Daoy (cell line): ENCODE results near the gene UMODL1. TPM values are rescaled to one million over a fixed set of nuclear protein-coding genes. Genes with fewer than 3 reads are reported as not detected.
A peak's percentile ranks its signal among the peaks of the same experiment; 100 is the strongest.
"Not testable (repeated sequence)": the region's sequence is repeated elsewhere in the genome, so short reads cannot be mapped to it uniquely, and the experiment has no call there.

Experiments used
- DNase-seq: peaks from one replicate; pipeline ENCODE4 v3.0.0-alpha.2; 2015; ENCODE audit warnings: low read depth
- total RNA-seq: library from RNA; depleted of rRNA; stranded (reverse); fragments of >200 nt; shearing (Covaris generic); gene quantifications from 2 replicates; pipeline ENCODE4 v1.2.3, GENCODE V29; 2014

UMODL1 gene
- total RNA-seq, 1 experiment from 2014 or later = 0.80 TPM

DNA sequence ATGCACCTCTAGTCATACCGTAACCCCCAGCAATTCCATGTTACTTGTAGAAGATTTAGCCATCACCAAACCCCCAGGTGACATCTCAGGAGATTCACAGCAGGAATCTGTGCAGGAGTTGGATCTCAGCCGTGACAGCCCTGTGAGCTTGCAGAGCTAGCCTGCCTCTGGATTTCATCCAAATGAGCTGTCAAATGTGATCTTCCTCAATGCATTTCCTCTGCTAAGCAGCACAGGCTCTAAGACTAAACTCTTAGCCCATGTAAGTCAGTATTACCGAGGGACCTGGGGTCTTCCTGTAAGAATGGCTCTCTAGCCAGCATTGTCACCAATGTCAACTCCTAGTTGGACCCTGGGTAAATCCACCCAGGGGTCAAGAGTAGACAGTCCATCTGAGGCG, 41.7 kb downstream of the UMODL1 start:
- DNase-seq = peak; percentile 43

DNA sequence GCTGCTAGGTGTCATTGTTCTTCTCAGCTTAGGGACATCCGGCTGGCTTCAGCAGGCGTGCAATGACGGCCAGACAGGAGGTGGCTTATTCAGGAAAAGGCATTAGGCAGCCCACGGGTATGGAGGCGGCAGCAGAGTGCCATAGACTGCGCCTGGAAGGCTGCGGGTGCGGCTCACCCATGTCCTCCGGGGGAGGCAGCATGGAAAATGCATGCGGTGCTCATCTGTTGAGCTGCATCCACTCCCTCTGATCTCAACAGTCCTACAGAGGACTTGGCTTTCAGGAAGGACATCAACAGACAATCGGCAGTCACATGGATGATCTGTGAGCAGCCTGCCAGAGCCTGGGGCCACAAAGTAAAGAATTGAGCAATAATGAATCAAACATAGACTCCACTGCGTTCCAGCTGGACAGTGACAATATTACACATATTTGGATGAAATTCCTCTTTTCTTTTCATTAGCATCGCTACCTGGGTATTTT, 42.9 kb downstream of the UMODL1 start:
- no peak for DNase-seq

DNA sequence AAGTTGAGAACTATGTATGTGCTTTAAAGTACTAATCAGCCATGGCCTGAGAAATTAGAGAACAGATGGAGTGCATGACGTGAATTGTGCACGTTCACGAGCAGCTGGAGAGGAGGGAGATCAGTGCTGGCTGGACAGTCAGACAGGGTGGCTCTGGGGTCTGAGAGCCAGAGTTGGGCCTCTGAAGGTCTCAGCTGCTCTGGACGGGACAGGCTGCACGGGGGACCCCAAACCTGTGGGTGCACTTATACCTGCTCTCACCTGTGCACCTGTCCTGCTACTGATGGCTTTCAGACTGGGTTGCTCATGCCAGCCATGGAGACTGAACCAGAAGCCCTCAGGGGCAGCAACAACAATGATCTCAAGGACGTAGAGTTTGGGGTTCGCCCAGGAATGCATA, 43.5 kb downstream of the UMODL1 start:
- no peak for DNase-seq

GRCh38 chr21:42115136-42115683, 44.1 kb downstream of the UMODL1 start:
- no peak for DNase-seq

DNA sequence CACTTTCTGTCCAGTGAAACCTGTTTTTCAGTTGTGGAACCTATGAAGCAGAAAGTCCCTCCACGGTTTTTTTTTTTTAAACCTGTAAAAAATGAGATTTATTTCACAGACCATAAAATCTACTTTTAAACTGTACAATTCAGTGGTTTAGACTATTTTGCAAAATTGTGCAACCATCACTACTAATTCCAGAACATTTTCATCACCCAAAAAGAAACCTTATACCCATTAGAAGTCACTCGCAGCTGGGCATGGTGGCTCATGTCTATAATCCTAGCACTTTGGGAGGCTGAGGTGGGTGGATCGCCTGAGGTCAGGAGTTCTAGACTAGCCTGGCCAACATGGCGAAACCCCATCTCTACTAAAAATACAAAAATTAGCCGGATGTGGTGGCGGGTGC, 45.4 kb downstream of the UMODL1 start:
- not testable (repeated sequence) for DNase-seq

GRCh38 chr21:42117229-42117966, 46.3 kb downstream of the UMODL1 start:
- DNase-seq = peak; percentile 87

- no peak for DNase-seq
These were observed 47.1 kb downstream of the UMODL1 start for GRCh38 chr21:42117967-42118780.

GRCh38 chr21:42118901-42119300, 47.8 kb downstream of the UMODL1 start:
- no peak for DNase-seq

DNA sequence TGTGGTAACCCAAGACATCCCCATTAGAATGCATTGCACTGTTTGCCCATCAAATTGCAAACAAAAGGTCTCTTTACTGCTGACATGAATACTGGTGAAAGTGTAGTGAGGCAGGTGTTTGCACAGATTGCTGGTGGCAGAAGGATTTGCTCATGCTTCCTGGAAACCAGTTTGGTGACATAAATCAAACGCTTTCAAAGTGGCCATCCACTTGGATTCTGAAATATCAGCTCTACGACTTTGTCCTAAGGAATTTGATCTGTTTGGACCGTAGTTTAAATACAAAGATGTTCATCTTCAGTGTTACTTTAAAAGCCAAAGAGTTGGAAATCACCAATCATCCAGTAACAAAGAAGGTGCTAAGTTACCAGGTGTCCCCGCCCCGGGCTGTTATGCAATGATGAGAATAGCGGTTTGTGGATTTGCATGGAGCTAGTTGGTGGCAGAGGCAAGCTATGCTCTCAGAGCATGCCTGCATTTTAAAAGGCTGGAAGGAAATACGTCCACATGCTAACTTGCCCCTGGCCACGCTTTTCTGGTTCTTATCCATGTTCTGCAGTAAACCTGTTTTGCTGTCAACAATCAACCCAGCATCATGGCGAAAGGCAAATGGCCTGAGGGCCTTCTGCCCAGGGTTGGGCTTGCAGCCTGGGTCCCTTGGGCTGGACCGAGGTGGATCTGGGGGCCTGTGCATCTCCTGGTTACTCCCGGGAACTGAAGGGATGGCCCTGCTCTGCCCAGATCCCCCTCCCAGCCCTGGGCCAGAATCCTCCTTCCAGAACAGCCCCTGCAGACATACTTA, 49.2 kb downstream of the UMODL1 start:
- DNase-seq = no peak

DNA sequence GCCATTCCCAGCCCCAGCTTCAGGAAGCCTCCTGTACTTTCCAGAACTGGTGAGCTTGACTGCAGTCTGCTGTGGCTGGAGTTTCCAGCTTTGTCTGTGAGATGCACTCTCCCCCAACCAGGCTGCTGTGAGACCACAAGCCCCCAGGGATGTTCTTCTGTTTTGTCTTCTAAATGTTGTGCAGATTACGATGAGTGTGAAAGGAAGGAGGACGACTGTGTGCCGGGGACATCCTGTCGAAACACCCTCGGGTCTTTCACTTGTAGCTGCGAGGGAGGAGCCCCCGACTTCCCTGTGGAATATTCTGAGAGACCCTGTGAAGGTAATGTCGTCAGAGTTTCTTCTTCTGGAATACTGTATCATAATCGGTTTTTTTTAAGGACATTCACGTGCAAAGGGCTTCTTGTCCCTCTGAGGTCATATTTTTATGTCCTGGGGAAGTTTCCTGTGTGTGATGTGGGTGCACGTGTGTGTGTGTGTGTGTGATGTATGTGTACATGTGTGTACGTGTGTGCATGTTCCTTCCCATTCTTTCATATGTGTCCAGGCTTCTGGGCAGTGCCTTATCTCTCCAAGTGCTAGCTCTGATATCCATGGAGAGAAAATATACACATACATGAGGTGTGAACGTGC, 49.9 kb downstream of the UMODL1 start:
- DNase-seq = no peak

- DNase-seq = no peak
These were observed 50.7 kb downstream of the UMODL1 start for GRCh38 chr21:42121794-42122193.

DNA sequence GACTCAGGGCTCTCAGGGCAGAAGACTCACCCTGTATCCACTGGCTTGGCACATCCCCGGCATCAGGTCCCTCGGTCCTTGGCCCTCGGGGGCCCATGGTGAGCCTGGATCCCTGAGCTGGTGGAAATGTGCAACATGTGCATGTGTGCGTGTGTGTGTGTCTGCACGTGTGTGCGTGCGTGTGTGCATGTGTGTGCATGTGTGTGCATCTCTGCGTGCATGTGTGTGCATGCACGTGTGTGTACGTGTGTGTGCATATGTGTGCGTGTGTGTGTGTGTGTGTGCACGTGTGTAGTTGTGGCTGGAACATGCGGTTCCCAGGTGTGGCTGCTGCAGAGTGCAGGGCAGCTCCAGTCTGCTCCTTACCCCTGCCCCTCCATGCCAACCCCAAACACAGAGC, 51.3 kb downstream of the UMODL1 start:
- DNase-seq = no peak

DNA sequence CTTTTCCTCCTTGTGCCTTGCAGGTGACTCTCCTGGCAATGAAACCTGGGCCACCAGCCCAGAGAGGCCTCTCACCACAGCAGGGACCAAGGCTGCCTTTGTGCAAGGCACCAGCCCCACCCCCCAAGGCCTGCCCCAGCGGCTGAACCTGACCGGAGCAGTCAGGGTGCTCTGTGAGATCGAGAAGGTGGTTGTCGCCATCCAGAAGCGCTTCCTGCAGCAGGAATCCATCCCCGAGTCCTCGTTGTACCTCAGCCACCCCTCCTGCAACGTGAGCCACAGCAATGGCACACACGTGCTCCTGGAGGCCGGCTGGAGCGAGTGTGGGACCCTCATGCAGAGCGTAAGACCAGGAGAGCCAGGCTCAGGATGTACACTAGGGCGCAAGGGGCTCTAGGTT, 51.7 kb downstream of the UMODL1 start:
- no peak for DNase-seq

GRCh38 chr21:42123219-42123908, 52.2 kb downstream of the UMODL1 start:
- DNase-seq = no peak

- DNase-seq = no peak
These were observed 53.0 kb downstream of the UMODL1 start for GRCh38 chr21:42124081-42124480.

DNA sequence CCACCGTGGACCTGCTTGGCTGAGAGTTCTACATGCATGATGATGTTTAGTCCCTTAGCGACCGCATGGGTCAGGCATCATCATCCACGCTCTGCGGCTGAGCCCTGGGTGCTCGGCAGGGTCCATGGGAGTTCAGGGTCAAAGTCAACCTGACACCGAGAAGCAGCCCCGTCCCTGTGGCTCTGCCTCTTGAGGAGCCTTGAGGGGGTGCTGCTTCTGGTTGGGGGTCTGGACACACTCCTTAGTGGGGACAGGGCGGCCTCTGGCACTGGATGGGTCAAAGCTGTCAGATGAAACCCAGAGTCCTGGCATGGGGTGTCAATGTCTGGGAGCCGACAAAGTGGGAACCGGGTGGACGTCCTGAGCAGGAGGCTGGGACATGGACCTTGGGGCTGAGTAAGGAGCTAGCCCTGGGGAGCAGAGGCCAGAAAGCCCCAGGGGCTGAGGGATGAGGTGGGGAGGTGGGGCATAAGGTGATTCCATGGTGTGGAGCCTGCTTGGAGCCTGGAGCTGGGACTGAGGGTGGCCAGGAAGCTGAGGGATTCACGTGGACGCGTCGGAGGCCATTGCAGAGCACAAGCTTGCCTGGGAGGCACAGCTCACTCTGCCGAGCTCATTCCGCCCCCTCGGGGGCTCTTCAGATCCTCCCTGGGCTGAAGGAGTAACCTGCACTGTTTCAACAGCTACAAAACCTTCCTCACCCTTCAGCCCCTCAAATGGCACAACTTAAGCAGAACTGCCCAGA, 53.9 kb downstream of the UMODL1 start:
- DNase-seq = no peak

- DNase-seq = peak; percentile 57
These were observed 54.7 kb downstream of the UMODL1 start for GRCh38 chr21:42125571-42126544.
